WTC11 (cell line): ENCODE measurements around the gene C2CD5. TPM values are rescaled to one million over a fixed set of nuclear protein-coding genes. Genes with fewer than 3 reads are reported as not detected.

Experiments
- ATAC-seq: fragments of 200-7000 bp; cut with Tn5 transposase; 2 replicates; pipeline ENCODE4 v1.10.0; 2021; ENCODE audit warnings: mild to moderate bottlenecking, moderate library complexity
- CTCF ChIA-PET: fragments of 300-600 bp; sonication (Branson Sonifier 250); formaldehyde crosslinking; loops from one replicate; lab custom pipeline; 2021; ENCODE audit warnings: antibody characterized with exemption; lab: Charles Lee
- POLR2A ChIA-PET: fragments of 350-600 bp; sonication (Branson Sonifier 250); formaldehyde crosslinking; loops from one replicate; lab custom pipeline; 2021; ENCODE audit warnings: antibody characterized with exemption; lab: Charles Lee
- DNase-seq: peaks from one replicate; pipeline ENCODE4 v3.0.0; 2021; ENCODE audit warnings: low spot score
- H3K27ac Mint-ChIP-seq: 2 replicates; pipeline ENCODE4 v1.8.0; 2021; ENCODE audit warnings: mixed read lengths
- H3K27me3 Mint-ChIP-seq: 2 replicates; pipeline ENCODE4 v1.8.0; 2021; ENCODE audit warnings: low read depth, mild to moderate bottlenecking, moderate library complexity, mixed read lengths
- H3K36me3 Mint-ChIP-seq: 2 replicates; pipeline ENCODE4 v1.8.0; 2021; ENCODE audit warnings: mixed read lengths
- H3K4me1 Mint-ChIP-seq: 2 replicates; pipeline ENCODE4 v1.8.0; 2022; ENCODE audit warnings: mixed read lengths
- H3K4me3 Mint-ChIP-seq: 2 replicates; pipeline ENCODE4 v1.8.0; 2021; ENCODE audit warnings: mild to moderate bottlenecking, moderate library complexity, mixed read lengths
- H3K9me3 Mint-ChIP-seq: 2 replicates; pipeline ENCODE4 v1.8.0; 2021; ENCODE audit warnings: mixed read lengths
- GTF2I ChIP-seq: fragments of 250-450 bp; sonication (Bioruptor Pico); conservative IDR thresholded peaks from 2 replicates; pipeline ENCODE4 v1.4.0; 2021; ENCODE audit warnings: mild to moderate bottlenecking
- JUN ChIP-seq: sonication (generic); formaldehyde crosslinking; IDR thresholded peaks from 2 replicates; pipeline ENCODE4 v1.8.0; 2023; ENCODE audit warnings: mild to moderate bottlenecking, missing genetic modification reagents
- NFYB ChIP-seq: sonication (generic); formaldehyde crosslinking; conservative IDR thresholded peaks from 2 replicates; pipeline ENCODE4 v1.8.0; 2022; ENCODE audit warnings: low read depth, missing genetic modification reagents
- NR3C1 ChIP-seq: sonication (generic); formaldehyde crosslinking; conservative IDR thresholded peaks from 2 replicates; pipeline ENCODE4 v1.8.1; 2023; ENCODE audit warnings: low read depth, mild to moderate bottlenecking, missing genetic modification reagents
- OVOL2 ChIP-seq: fragments of 250-450 bp; sonication (Bioruptor Pico); IDR thresholded peaks from 2 replicates; pipeline ENCODE4 v1.9.0; 2021; ENCODE audit warnings: mild to moderate bottlenecking, borderline replicate concordance
- RORB ChIP-seq: fragments of 250-450 bp; sonication (Bioruptor Pico); IDR thresholded peaks from 2 replicates; pipeline ENCODE4 v1.9.0; 2021; ENCODE audit warnings: mild to moderate bottlenecking
- ZNF317 ChIP-seq: sonication (generic); formaldehyde crosslinking; IDR thresholded peaks from 2 replicates; pipeline ENCODE4 v1.8.1; 2023; ENCODE audit warnings: low read depth, mild to moderate bottlenecking, moderate library complexity, missing genetic modification reagents, borderline replicate concordance
- ZNF396 ChIP-seq: fragments of 250-450 bp; sonication (Bioruptor Pico); IDR thresholded peaks from 2 replicates; pipeline ENCODE4 v1.8.0; 2021; ENCODE audit warnings: mild to moderate bottlenecking, moderate library complexity, borderline replicate concordance
- total RNA-seq: library from RNA; stranded (reverse); gene quantifications from 3 replicates; pipeline ENCODE4 v1.2.3, GENCODE V29; 2021
- TF ChIP-seq, protein P1 (sequence below): fragments of 250-450 bp; sonication (Bioruptor Pico); IDR thresholded peaks from 2 replicates; pipeline ENCODE4 v1.9.0; 2021; ENCODE audit warnings: mild to moderate bottlenecking
- TF ChIP-seq, protein P2 (sequence below): fragments of 250-450 bp; sonication (Bioruptor Pico); IDR thresholded peaks from 2 replicates; pipeline ENCODE4 v1.8.0; 2021; ENCODE audit warnings: mild to moderate bottlenecking
- TF ChIP-seq, protein P3 (sequence below): sonication (generic); formaldehyde crosslinking; IDR thresholded peaks from 2 replicates; pipeline ENCODE4 v1.8.0; 2023; ENCODE audit warnings: missing genetic modification reagents, mild to moderate bottlenecking, borderline replicate concordance
- TF ChIP-seq, protein P4 (sequence below): sonication (generic); formaldehyde crosslinking; IDR thresholded peaks from 2 replicates; pipeline ENCODE4 v1.8.0; 2023; ENCODE audit warnings: missing genetic modification reagents
- TF ChIP-seq, protein P5 (sequence below): sonication (generic); formaldehyde crosslinking; IDR thresholded peaks from 2 replicates; pipeline ENCODE4 v1.8.1; 2023; ENCODE audit warnings: mild to moderate bottlenecking, moderate library complexity, missing genetic modification reagents
- TF ChIP-seq, protein P6 (sequence below): sonication (generic); formaldehyde crosslinking; IDR thresholded peaks from 2 replicates; pipeline ENCODE4 v1.8.1; 2023; ENCODE audit warnings: mild to moderate bottlenecking, missing genetic modification reagents
- TF ChIP-seq, protein P7 (sequence below): sonication (generic); formaldehyde crosslinking; IDR thresholded peaks from 2 replicates; pipeline ENCODE4 v1.8.0; 2022; ENCODE audit warnings: mild to moderate bottlenecking, missing genetic modification reagents

The C2CD5 gene
- total RNA-seq, 1 experiment from 2014 or later, result 48.1 TPM

DNA sequence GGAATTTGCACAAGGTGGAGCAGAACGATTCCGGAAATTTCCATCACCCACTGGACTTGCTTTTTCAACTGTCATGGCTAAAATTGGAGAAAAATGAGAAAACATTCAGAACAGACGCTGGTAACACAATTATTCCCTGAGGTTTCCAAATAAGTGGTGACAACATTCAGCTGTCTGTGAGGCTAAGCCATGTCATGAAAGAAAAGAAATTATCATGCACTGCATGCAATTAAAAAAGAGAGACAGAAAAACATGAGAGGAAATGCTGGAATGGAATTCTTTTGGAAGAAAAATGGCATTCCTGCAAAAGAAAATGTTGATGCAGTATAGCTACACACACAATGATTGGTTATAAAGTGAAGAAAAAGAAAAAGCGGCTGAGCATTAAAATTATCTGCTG, 87.3 kb downstream of the C2CD5 start:
- Mint-ChIP-seq H3K27ac (no peak overlapping the region), H3K27me3 (no peaks in the 10 kb centered on the region), H3K36me3 (peaks cover 2% of the 10 kb centered on the region; the same call in 1 of the 2 replicates), H3K9me3 (no peaks in the 10 kb centered on the region), H3K4me3 (no peak overlapping the region), H3K4me1 (0 out of 2 replicates have a peak, but pooled peaks cover 3% of the 10 kb centered on the region)
- CTCF ChIA-PET, result interaction anchor here (1.5 kb wide), 1 partner anchor 73 kb away, joined by 4 read pairs; no protein-coding TSS in a partner anchor
- POLR2A ChIA-PET, result no interaction called here
- DNase-seq (no peak), ATAC-seq (no peak)
- TF ChIP-seq, protein P1, sequence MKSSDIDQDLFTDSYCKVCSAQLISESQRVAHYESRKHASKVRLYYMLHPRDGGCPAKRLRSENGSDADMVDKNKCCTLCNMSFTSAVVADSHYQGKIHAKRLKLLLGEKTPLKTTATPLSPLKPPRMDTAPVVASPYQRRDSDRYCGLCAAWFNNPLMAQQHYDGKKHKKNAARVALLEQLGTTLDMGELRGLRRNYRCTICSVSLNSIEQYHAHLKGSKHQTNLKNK (CRISPR knock-in tag), result no peak
- TF ChIP-seq JUN (CRISPR knock-in tag), result no peak

DNA sequence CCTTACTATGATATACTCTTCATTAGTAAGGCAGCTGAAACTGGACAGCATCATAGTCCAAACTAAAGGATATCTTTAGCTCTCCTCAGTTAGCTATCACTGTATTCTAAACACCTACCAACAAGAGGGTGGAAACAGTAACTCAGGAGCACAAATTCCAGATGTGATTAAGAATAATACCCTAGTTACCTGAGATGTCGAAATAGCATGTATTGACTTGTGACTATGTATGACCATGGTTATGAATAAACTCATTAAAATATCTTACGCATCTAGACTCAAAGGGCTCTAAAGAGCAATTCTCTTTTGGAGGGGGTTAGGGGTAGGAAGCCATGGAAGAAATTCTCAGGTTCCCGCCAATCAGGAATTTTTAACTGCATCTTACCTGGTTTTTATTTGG, 90.8 kb downstream of the C2CD5 start:
- no peak overlapping the region for H3K4me3 Mint-ChIP-seq
- H3K9me3 Mint-ChIP-seq, result no peaks in the 10 kb centered on the region
- H3K4me1 Mint-ChIP-seq, result 0 out of 2 replicates have a peak, but pooled peaks cover 2% of the 10 kb centered on the region
- ATAC-seq (no peak), DNase-seq (no peak)
- no peaks in the 10 kb centered on the region for H3K27me3 Mint-ChIP-seq
- ChIA-PET POLR2A (no interaction called here), CTCF (no interaction called here)
- no peak for TF ChIP-seq OVOL2
- TF ChIP-seq NFYB, result no peak
- TF ChIP-seq, protein P2, sequence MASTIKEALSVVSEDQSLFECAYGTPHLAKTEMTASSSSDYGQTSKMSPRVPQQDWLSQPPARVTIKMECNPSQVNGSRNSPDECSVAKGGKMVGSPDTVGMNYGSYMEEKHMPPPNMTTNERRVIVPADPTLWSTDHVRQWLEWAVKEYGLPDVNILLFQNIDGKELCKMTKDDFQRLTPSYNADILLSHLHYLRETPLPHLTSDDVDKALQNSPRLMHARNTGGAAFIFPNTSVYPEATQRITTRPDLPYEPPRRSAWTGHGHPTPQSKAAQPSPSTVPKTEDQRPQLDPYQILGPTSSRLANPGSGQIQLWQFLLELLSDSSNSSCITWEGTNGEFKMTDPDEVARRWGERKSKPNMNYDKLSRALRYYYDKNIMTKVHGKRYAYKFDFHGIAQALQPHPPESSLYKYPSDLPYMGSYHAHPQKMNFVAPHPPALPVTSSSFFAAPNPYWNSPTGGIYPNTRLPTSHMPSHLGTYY (CRISPR knock-in tag), result no peak
- TF ChIP-seq RORB (CRISPR knock-in tag), result no peak
- TF ChIP-seq ZNF396 (CRISPR knock-in tag), result no peak
- TF ChIP-seq, protein P3, sequence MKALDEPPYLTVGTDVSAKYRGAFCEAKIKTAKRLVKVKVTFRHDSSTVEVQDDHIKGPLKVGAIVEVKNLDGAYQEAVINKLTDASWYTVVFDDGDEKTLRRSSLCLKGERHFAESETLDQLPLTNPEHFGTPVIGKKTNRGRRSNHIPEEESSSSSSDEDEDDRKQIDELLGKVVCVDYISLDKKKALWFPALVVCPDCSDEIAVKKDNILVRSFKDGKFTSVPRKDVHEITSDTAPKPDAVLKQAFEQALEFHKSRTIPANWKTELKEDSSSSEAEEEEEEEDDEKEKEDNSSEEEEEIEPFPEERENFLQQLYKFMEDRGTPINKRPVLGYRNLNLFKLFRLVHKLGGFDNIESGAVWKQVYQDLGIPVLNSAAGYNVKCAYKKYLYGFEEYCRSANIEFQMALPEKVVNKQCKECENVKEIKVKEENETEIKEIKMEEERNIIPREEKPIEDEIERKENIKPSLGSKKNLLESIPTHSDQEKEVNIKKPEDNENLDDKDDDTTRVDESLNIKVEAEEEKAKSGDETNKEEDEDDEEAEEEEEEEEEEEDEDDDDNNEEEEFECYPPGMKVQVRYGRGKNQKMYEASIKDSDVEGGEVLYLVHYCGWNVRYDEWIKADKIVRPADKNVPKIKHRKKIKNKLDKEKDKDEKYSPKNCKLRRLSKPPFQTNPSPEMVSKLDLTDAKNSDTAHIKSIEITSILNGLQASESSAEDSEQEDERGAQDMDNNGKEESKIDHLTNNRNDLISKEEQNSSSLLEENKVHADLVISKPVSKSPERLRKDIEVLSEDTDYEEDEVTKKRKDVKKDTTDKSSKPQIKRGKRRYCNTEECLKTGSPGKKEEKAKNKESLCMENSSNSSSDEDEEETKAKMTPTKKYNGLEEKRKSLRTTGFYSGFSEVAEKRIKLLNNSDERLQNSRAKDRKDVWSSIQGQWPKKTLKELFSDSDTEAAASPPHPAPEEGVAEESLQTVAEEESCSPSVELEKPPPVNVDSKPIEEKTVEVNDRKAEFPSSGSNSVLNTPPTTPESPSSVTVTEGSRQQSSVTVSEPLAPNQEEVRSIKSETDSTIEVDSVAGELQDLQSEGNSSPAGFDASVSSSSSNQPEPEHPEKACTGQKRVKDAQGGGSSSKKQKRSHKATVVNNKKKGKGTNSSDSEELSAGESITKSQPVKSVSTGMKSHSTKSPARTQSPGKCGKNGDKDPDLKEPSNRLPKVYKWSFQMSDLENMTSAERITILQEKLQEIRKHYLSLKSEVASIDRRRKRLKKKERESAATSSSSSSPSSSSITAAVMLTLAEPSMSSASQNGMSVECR (CRISPR knock-in tag), result no peak
- no peak for TF ChIP-seq NR3C1 (CRISPR knock-in tag)
- TF ChIP-seq, protein P4, sequence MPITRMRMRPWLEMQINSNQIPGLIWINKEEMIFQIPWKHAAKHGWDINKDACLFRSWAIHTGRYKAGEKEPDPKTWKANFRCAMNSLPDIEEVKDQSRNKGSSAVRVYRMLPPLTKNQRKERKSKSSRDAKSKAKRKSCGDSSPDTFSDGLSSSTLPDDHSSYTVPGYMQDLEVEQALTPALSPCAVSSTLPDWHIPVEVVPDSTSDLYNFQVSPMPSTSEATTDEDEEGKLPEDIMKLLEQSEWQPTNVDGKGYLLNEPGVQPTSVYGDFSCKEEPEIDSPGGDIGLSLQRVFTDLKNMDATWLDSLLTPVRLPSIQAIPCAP (CRISPR knock-in tag), result no peak
- TF ChIP-seq, protein P5, sequence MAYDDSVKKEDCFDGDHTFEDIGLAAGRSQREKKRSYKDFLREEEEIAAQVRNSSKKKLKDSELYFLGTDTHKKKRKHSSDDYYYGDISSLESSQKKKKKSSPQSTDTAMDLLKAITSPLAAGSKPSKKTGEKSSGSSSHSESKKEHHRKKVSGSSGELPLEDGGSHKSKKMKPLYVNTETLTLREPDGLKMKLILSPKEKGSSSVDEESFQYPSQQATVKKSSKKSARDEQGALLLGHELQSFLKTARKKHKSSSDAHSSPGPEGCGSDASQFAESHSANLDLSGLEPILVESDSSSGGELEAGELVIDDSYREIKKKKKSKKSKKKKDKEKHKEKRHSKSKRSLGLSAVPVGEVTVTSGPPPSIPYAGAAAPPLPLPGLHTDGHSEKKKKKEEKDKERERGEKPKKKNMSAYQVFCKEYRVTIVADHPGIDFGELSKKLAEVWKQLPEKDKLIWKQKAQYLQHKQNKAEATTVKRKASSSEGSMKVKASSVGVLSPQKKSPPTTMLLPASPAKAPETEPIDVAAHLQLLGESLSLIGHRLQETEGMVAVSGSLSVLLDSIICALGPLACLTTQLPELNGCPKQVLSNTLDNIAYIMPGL, result no peak
- no peak for TF ChIP-seq GTF2I (CRISPR knock-in tag)
- TF ChIP-seq ZNF317 (CRISPR knock-in tag), result no peak
- TF ChIP-seq, protein P6, sequence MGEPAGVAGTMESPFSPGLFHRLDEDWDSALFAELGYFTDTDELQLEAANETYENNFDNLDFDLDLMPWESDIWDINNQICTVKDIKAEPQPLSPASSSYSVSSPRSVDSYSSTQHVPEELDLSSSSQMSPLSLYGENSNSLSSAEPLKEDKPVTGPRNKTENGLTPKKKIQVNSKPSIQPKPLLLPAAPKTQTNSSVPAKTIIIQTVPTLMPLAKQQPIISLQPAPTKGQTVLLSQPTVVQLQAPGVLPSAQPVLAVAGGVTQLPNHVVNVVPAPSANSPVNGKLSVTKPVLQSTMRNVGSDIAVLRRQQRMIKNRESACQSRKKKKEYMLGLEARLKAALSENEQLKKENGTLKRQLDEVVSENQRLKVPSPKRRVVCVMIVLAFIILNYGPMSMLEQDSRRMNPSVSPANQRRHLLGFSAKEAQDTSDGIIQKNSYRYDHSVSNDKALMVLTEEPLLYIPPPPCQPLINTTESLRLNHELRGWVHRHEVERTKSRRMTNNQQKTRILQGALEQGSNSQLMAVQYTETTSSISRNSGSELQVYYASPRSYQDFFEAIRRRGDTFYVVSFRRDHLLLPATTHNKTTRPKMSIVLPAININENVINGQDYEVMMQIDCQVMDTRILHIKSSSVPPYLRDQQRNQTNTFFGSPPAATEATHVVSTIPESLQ (CRISPR knock-in tag), result no peak
- TF ChIP-seq, protein P7, sequence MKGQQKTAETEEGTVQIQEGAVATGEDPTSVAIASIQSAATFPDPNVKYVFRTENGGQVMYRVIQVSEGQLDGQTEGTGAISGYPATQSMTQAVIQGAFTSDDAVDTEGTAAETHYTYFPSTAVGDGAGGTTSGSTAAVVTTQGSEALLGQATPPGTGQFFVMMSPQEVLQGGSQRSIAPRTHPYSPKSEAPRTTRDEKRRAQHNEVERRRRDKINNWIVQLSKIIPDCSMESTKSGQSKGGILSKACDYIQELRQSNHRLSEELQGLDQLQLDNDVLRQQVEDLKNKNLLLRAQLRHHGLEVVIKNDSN (CRISPR knock-in tag), result no peak
- H3K27ac Mint-ChIP-seq, result no peak overlapping the region
- peaks cover 2% of the 10 kb centered on the region; the same call in 1 of the 2 replicates for H3K36me3 Mint-ChIP-seq
